Smooth muscle cell (in vitro differentiated cells): Measurements from ENCODE around the gene C4BPB. TPM values are rescaled to one million over a fixed set of nuclear protein-coding genes. Genes with fewer than 3 reads are reported as not detected.

ENCODE experiments used
- DNase-seq: peaks from one replicate; lab custom pipeline; 2025; ENCODE audit not compliant: unreplicated experiment; lab: John Stamatoyannopoulos, UW
- H2AFZ ChIP-seq: fragments of 200-600 bp; sonication (generic); 2 replicates; pipeline ENCODE4 v1.6.0; 2016; ENCODE audit warnings: antibody characterized with exemption, low read depth, mild to moderate bottlenecking
- H3F3A ChIP-seq: fragments of 200-600 bp; sonication (generic); 2 replicates; pipeline ENCODE4 v1.6.0; 2017; ENCODE audit warnings: antibody characterized with exemption, low read depth
- H3K27ac ChIP-seq: fragments of 200-600 bp; sonication (generic); 2 replicates; pipeline ENCODE4 v1.5.1; 2016; ENCODE audit warnings: low read depth, mild to moderate bottlenecking
- H3K27me3 ChIP-seq: fragments of 200-600 bp; sonication (generic); 2 replicates; pipeline ENCODE4 v1.6.1; 2016; ENCODE audit warnings: low read depth, mild to moderate bottlenecking
- H3K36me3 ChIP-seq: fragments of 200-600 bp; sonication (generic); 2 replicates; pipeline ENCODE4 v1.5.1; 2016; ENCODE audit warnings: low read depth
- H3K4me1 ChIP-seq: fragments of 200-600 bp; sonication (generic); 2 replicates; pipeline ENCODE4 v1.5.1; 2016; ENCODE audit warnings: low read depth
- H3K4me2 ChIP-seq: fragments of 200-600 bp; sonication (generic); 2 replicates; pipeline ENCODE4 v1.6.0; 2016; ENCODE audit warnings: mild to moderate bottlenecking
- H3K4me3 ChIP-seq: fragments of 200-600 bp; sonication (generic); 2 replicates; pipeline ENCODE4 v1.5.1; 2016; ENCODE audit warnings: mild to moderate bottlenecking
- H3K79me2 ChIP-seq: fragments of 200-600 bp; sonication (generic); 2 replicates; pipeline ENCODE4 v1.6.0; 2016; ENCODE audit warnings: low read depth, mild to moderate bottlenecking
- H3K9ac ChIP-seq: fragments of 200-600 bp; sonication (generic); 2 replicates; pipeline ENCODE4 v1.6.0; 2016; ENCODE audit warnings: low read depth
- H3K9me3 ChIP-seq: fragments of 200-600 bp; sonication (generic); replicated peaks from 2 replicates; pipeline ENCODE4 v1.5.1; 2016; ENCODE audit warnings: low read depth
- H4K20me1 ChIP-seq: fragments of 200-600 bp; sonication (generic); 2 replicates; pipeline ENCODE4 v1.6.0; 2016; ENCODE audit warnings: low read depth
- CTCF ChIP-seq: fragments of 200-600 bp; sonication (generic); IDR thresholded peaks from 2 replicates; pipeline ENCODE4 v1.5.1; 2017; ENCODE audit warnings: borderline replicate concordance, mild to moderate bottlenecking, antibody characterized with exemption; ENCODE audit not compliant: insufficient read depth, poor library complexity, severe bottlenecking
- WGBS: methylation state at CpG from one replicate; pipeline ENCODE4 v1.1.7; 2016; ENCODE audit warnings: low lambda C conversion rate; 5-methylcytosine and 5-hydroxymethylcytosine counted together
- polyA plus RNA-seq: library from polyadenylated mRNA; unstranded; fragments of >200 nt; fragmentation: Nextera tagmentation; extraction: Ambion mirVana; gene quantifications from 2 replicates; pipeline ENCODE4 v1.2.1, GENCODE V29; 2016
- total RNA-seq: library from RNA; depleted of rRNA; stranded (reverse); fragments of >200 nt; gene quantifications from 2 replicates; pipeline ENCODE4 v1.2.3, GENCODE V29; 2014

C4BPB gene
- total and polyA plus RNA-seq, 2 experiments from 2014 or later, result 0.99 to 1.00 TPM

- Histone ChIP-seq H3K4me1 (peaks cover 2% of the 10 kb centered on the region), H3K27ac (no peak overlapping the region), H3K9ac (no peak overlapping the region), H2AFZ (no peak overlapping the region), H3F3A (no peaks in the 10 kb centered on the region), H3K27me3 (no peaks in the 10 kb centered on the region), H3K4me3 (no peak overlapping the region), H3K36me3 (no peaks in the 10 kb centered on the region), H3K4me2 (no peak overlapping the region), H3K79me2 (no peaks in the 10 kb centered on the region), H3K9me3 (no peaks in the 10 kb centered on the region), H4K20me1 (no peaks in the 10 kb centered on the region)
- no peak for DNase-seq
- TF ChIP-seq CTCF, result no peak
- WGBS, result 88% methylated on average over 1 of the region's 1 CpG
Observed at GRCh38 chr1:207062058-207062457, 26.6 kb upstream of the C4BPB start.

- Histone ChIP-seq H3K4me2 (no peak overlapping the region), H4K20me1 (no peaks in the 10 kb centered on the region), H2AFZ (no peak overlapping the region), H3K9me3 (no peaks in the 10 kb centered on the region), H3K79me2 (no peaks in the 10 kb centered on the region), H3K27me3 (no peaks in the 10 kb centered on the region), H3K4me3 (no peak overlapping the region), H3K36me3 (no peaks in the 10 kb centered on the region), H3F3A (no peaks in the 10 kb centered on the region), H3K4me1 (peaks cover 2% of the 10 kb centered on the region), H3K9ac (no peak overlapping the region), H3K27ac (no peak overlapping the region)
- DNase-seq, result no peak
- no peak for TF ChIP-seq CTCF
- whole genome bisulfite sequencing, result 97% methylated on average over 5 of the region's 5 CpGs
Observed at GRCh38 chr1:207063014-207063413, 25.6 kb upstream of the C4BPB start.

GRCh38 chr1:207064561-207064960 is 24.1 kb upstream of the C4BPB start:
- Histone ChIP-seq H4K20me1 (no peaks in the 10 kb centered on the region), H3K27ac (no peak overlapping the region), H3K27me3 (no peaks in the 10 kb centered on the region), H3K4me2 (no peak overlapping the region), H3F3A (no peaks in the 10 kb centered on the region), H3K4me1 (no peaks in the 10 kb centered on the region), H3K36me3 (peaks cover 6% of the 10 kb centered on the region), H3K9ac (no peak overlapping the region), H2AFZ (no peak overlapping the region), H3K79me2 (no peaks in the 10 kb centered on the region), H3K4me3 (no peak overlapping the region), H3K9me3 (no peaks in the 10 kb centered on the region)
- WGBS, result 98% methylated on average over 8 of the region's 8 CpGs
- no peak for DNase-seq
- TF ChIP-seq CTCF, result no peak

GRCh38 chr1:207067185-207067584 is 21.5 kb upstream of the C4BPB start:
- no peaks in the 10 kb centered on the region for H3K4me1 ChIP-seq
- H3F3A ChIP-seq, result no peaks in the 10 kb centered on the region
- H4K20me1 ChIP-seq, result no peaks in the 10 kb centered on the region
- no peak overlapping the region for H3K27ac ChIP-seq
- 90% methylated on average over 3 of the region's 3 CpGs for WGBS
- H3K9ac ChIP-seq, result no peak overlapping the region
- H3K36me3 ChIP-seq, result peaks cover 6% of the 10 kb centered on the region
- no peak overlapping the region for H3K4me3 ChIP-seq
- no peak overlapping the region for H3K4me2 ChIP-seq
- no peaks in the 10 kb centered on the region for H3K9me3 ChIP-seq
- H2AFZ ChIP-seq, result no peak overlapping the region
- TF ChIP-seq CTCF, result no peak
- DNase-seq, result no peak
- no peaks in the 10 kb centered on the region for H3K79me2 ChIP-seq
- no peaks in the 10 kb centered on the region for H3K27me3 ChIP-seq
